Fibroblast of skin of back (primary cell): ENCODE results near the gene PRG2. TPM values are rescaled to one million over a fixed set of nuclear protein-coding genes. Genes with fewer than 3 reads are reported as not detected.

ENCODE experiments used
- DNase-seq: peaks from one replicate; pipeline ENCODE4 v3.0.0-alpha.2; 2013
- polyA plus RNA-seq, 2 experiments: library from polyadenylated mRNA; unstranded; fragments of 120-200 nt; gene quantifications; one replicate each; pipeline ENCODE4 v1.2.1, GENCODE V29; 2013; ENCODE audit not compliant: insufficient read length in 2 of 2

Gene PRG2
- polyA plus RNA-seq (2013, experiment 1 of 2; ENCODE audit: insufficient read length) = not detected
- not detected for polyA plus RNA-seq (2013, experiment 2 of 2; ENCODE audit: insufficient read length)

GRCh38 chr11:57390535-57390934, at the start of gene PRG2:
Gene PRG2, minus strand, starts transcription at chr11:57390650. Its CDS starts 706 bp downstream, at chr11:57389944.
- DNase-seq = no peak

- DNase-seq = no peak
These were observed 49.3 kb upstream of the PRG2 start for GRCh38 chr11:57439786-57440185.

- no peak for DNase-seq
These were observed 48.2 kb upstream of the PRG2 start for GRCh38 chr11:57438345-57439285.

GRCh38 chr11:57436031-57436430, 45.6 kb upstream of the PRG2 start:
- DNase-seq = no peak

GRCh38 chr11:57434640-57435546, 44.4 kb upstream of the PRG2 start:
- DNase-seq = peak; percentile 59

GRCh38 chr11:57432714-57433163, 42.3 kb upstream of the PRG2 start:
- peak; percentile 60 for DNase-seq

- no peak for DNase-seq
These were observed 41.7 kb upstream of the PRG2 start for GRCh38 chr11:57432149-57432561.

GRCh38 chr11:57430952-57431351, 40.5 kb upstream of the PRG2 start:
- no peak for DNase-seq

GRCh38 chr11:57429946-57430345, 39.5 kb upstream of the PRG2 start:
- DNase-seq = no peak

GRCh38 chr11:57428643-57429042, 38.2 kb upstream of the PRG2 start:
- no peak for DNase-seq

GRCh38 chr11:57427727-57428082, 37.3 kb upstream of the PRG2 start:
- DNase-seq = no peak

- DNase-seq = peak; percentile 93
These were observed 36.7 kb upstream of the PRG2 start, which contains the start of gene SLC43A3 for GRCh38 chr11:57426929-57427726. Gene SLC43A3, minus strand, starts transcription at chr11:57427121. Its CDS starts 949 bp downstream, at chr11:57426172.

- DNase-seq = no peak
These were observed 36.0 kb upstream of the PRG2 start for GRCh38 chr11:57426439-57426928.

- peak; percentile 9 for DNase-seq
These were observed 35.4 kb upstream of the PRG2 start for GRCh38 chr11:57425565-57426438.

GRCh38 chr11:57424792-57425564, 34.5 kb upstream of the PRG2 start:
- DNase-seq = peak; percentile 88

- DNase-seq = no peak
These were observed 33.8 kb upstream of the PRG2 start for GRCh38 chr11:57424137-57424791.

GRCh38 chr11:57422669-57423068, 32.2 kb upstream of the PRG2 start:
- DNase-seq = no peak

GRCh38 chr11:57421805-57422204, 31.4 kb upstream of the PRG2 start:
- no peak for DNase-seq

GRCh38 chr11:57421066-57421465, 30.6 kb upstream of the PRG2 start:
- no peak for DNase-seq
